Measurements from ENCODE around the gene KIAA0513. TPM values are rescaled to one million over a fixed set of nuclear protein-coding genes. Genes with fewer than 3 reads are reported as not detected.
"Not testable (repeated sequence)": the region's sequence is repeated elsewhere in the genome, so short reads cannot be mapped to it uniquely, and the experiment has no call there.

The KIAA0513 gene
- total RNA-seq, 4 donors from 2014 or later = 8.2 to 22.4 (median 21.4) TPM

GRCh38 chr16:85052536-85052935 is 24.9 kb downstream of the KIAA0513 start:
- peaks cover 12 to 20% of the 10 kb centered on the region in 2 donors for H3K4me1 ChIP-seq
- no peaks in the 10 kb centered on the region for H3K9me3 ChIP-seq
- in situ Hi-C loops (cut with MboI; ENCODE audit: low sequenced_read_pairs in 4 of 4) = no loop called here
- no peak for ATAC-seq
- intact Hi-C loops (cut with DNase I; ENCODE audit: low total_unique reads) = no loop called here
- no peak overlapping the region for H3K27ac ChIP-seq
- no peaks in the 10 kb centered on the region for H3K36me3 ChIP-seq
- DNase-seq = no peak
- TF ChIP-seq POLR2A (IDR thresholded peaks at IDR 0.05) (no peak), CTCF (IDR thresholded peaks at IDR 0.05 in 4 of 5, conservative IDR thresholded peaks at IDR 0.05 in 1 of 5) (no peak)
- no peak overlapping the region for H3K4me3 ChIP-seq
- no peaks in the 10 kb centered on the region for H3K27me3 ChIP-seq

DNA sequence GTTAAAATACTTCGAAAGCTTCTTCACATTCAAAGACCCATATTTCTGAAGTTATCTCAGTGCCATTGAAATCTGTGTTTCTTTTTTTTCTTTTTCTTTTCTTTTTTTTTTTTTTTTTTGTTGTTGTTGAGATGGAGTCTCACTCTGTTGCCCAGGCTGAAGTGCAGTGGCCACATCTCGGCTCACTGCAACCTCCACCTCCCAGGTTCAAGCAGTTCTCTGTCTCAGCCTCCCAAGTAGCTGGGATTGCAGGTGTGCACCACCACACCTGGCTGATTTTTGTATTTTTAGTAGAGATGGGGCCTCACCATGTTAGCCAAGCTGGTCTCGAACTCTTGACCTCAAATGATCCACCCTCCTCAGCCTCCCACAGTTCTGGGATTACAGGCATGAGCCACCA is 26.7 kb downstream of the KIAA0513 start:
- H3K4me1 ChIP-seq = peaks cover 12 to 13% of the 10 kb centered on the region in 2 donors
- intact Hi-C loops (cut with DNase I; ENCODE audit: low total_unique reads); H3K36me3 ChIP-seq; H3K9me3 ChIP-seq; in situ Hi-C loops (cut with MboI; ENCODE audit: low sequenced_read_pairs in 4 of 4); H3K27me3 ChIP-seq; DNase-seq; H3K4me3 ChIP-seq; H3K27ac ChIP-seq; ATAC-seq: not testable (repeated sequence)

- peak overlapping the region; percentile 1 to 13 (median 8) for H3K4me3 ChIP-seq
- H3K9me3 ChIP-seq = no peaks in the 10 kb centered on the region
- intact Hi-C loops (cut with DNase I; ENCODE audit: low total_unique reads) (no loop called here), in situ Hi-C loops (cut with MboI; ENCODE audit: low sequenced_read_pairs in 4 of 4) (no loop called here)
- H3K4me1 ChIP-seq = peaks cover 12 to 13% of the 10 kb centered on the region in 2 donors
- H3K27me3 ChIP-seq = no peaks in the 10 kb centered on the region
- H3K36me3 ChIP-seq = no peaks in the 10 kb centered on the region
- DNase-seq = no peak
- TF ChIP-seq CTCF (IDR thresholded peaks at IDR 0.05 in 4 of 5, conservative IDR thresholded peaks at IDR 0.05 in 1 of 5) = no peak
- no peak for TF ChIP-seq POLR2A (IDR thresholded peaks at IDR 0.05)
- ATAC-seq = no peak
- H3K27ac ChIP-seq = peak overlapping the region; percentile 31 to 68 (median 40)
Measured at GRCh38 chr16:85054948-85055492, 27.4 kb downstream of the KIAA0513 start.

- peak overlapping the region; percentile 7 to 13 (median 10) for H3K4me3 ChIP-seq
- no peaks in the 10 kb centered on the region for H3K36me3 ChIP-seq
- ATAC-seq (peak; percentile 65 to 71), DNase-seq (peak; percentile 42 to 45)
- no peak for TF ChIP-seq CTCF (IDR thresholded peaks at IDR 0.05 in 4 of 5, conservative IDR thresholded peaks at IDR 0.05 in 1 of 5)
- TF ChIP-seq POLR2A (IDR thresholded peaks at IDR 0.05) = no peak
- H3K27me3 ChIP-seq = no peaks in the 10 kb centered on the region
- H3K4me1 ChIP-seq = peaks cover 12 to 13% of the 10 kb centered on the region in 2 donors
- in situ Hi-C loops (cut with MboI; ENCODE audit: low sequenced_read_pairs in 4 of 4) = no loop called here
- H3K9me3 ChIP-seq = no peaks in the 10 kb centered on the region
- peak overlapping the region; percentile 31 to 68 (median 40) for H3K27ac ChIP-seq
- intact Hi-C loops (cut with DNase I; ENCODE audit: low total_unique reads) = no loop called here
Measured at GRCh38 chr16:85055493-85056210, 28.1 kb downstream of the KIAA0513 start.

GRCh38 chr16:85056211-85056748 is 28.7 kb downstream of the KIAA0513 start:
- ATAC-seq (no peak), DNase-seq (no peak)
- Histone ChIP-seq H3K27me3 (no peaks in the 10 kb centered on the region), H3K4me1 (peaks cover 12 to 13% of the 10 kb centered on the region in 2 donors), H3K36me3 (no peaks in the 10 kb centered on the region), H3K27ac (peak overlapping the region in 3 of 4 donors; percentile 31 to 68 (median 36)), H3K9me3 (no peaks in the 10 kb centered on the region), H3K4me3 (peak overlapping the region in 2 of 4 donors; percentile 7 to 13)
- no peak for TF ChIP-seq POLR2A (IDR thresholded peaks at IDR 0.05)
- TF ChIP-seq CTCF (IDR thresholded peaks at IDR 0.05 in 4 of 5, conservative IDR thresholded peaks at IDR 0.05 in 1 of 5) = no peak
- in situ Hi-C loops (cut with MboI; ENCODE audit: low sequenced_read_pairs in 4 of 4) = no loop called here
- intact Hi-C loops (cut with DNase I; ENCODE audit: low total_unique reads) = no loop called here

All from gastrocnemius medialis (tissue), 4 donors.